Measurements from ENCODE around the gene TLL1. TPM values are rescaled to one million over a fixed set of nuclear protein-coding genes. Genes with fewer than 3 reads are reported as not detected.

TLL1 gene
- total and polyA plus RNA-seq, 9 donors = 0.35 to 12.9 (median 1.3) TPM

- no peaks in the 10 kb centered on the region for H3K9me3 ChIP-seq
- H3K27ac ChIP-seq = no peak overlapping the region
- no peak for DNase-seq
- H3K4me3 ChIP-seq = no peak overlapping the region
- no peak for TF ChIP-seq POLR2A (IDR thresholded peaks at IDR 0.05)
- TF ChIP-seq CTCF (IDR thresholded peaks at IDR 0.05) = no peak
- TF ChIP-seq EP300 (IDR thresholded peaks at IDR 0.05) = no peak
- no peaks in the 10 kb centered on the region for H3K27me3 ChIP-seq
- no peaks in the 10 kb centered on the region for H3K36me3 ChIP-seq
- H3K4me1 ChIP-seq (ENCODE audit: insufficient read depth) = no peaks in the 10 kb centered on the region
- WGBS, 3 donors = 64 to 89% (median 69%) methylated on average over 1 of the region's 1 CpG
- intact Hi-C loops (cut with DNase I) = no loop called here
Observed at GRCh38 chr4:166008510-166008909, 135.5 kb downstream of the TLL1 start.

- H3K27ac ChIP-seq = no peak overlapping the region
- WGBS, 3 donors = 61 to 67% (median 64%) methylated on average over 2 of the region's 2 CpGs
- intact Hi-C loops (cut with DNase I) = no loop called here
- H3K4me1 ChIP-seq (ENCODE audit: insufficient read depth) = no peaks in the 10 kb centered on the region
- H3K9me3 ChIP-seq = no peaks in the 10 kb centered on the region
- TF ChIP-seq EP300 (IDR thresholded peaks at IDR 0.05) (no peak), POLR2A (IDR thresholded peaks at IDR 0.05) (no peak), CTCF (IDR thresholded peaks at IDR 0.05) (no peak)
- H3K27me3 ChIP-seq = no peaks in the 10 kb centered on the region
- no peak for DNase-seq
- no peaks in the 10 kb centered on the region for H3K36me3 ChIP-seq
- no peak overlapping the region for H3K4me3 ChIP-seq
Observed at GRCh38 chr4:166012129-166013030, 139.3 kb downstream of the TLL1 start.

GRCh38 chr4:166014411-166014810 is 141.4 kb downstream of the TLL1 start:
- H3K4me3 ChIP-seq = no peak overlapping the region
- no peak overlapping the region for H3K27ac ChIP-seq
- no peaks in the 10 kb centered on the region for H3K9me3 ChIP-seq
- intact Hi-C loops (cut with DNase I) = no loop called here
- TF ChIP-seq CTCF (IDR thresholded peaks at IDR 0.05) (no peak), EP300 (IDR thresholded peaks at IDR 0.05) (no peak), POLR2A (IDR thresholded peaks at IDR 0.05) (no peak)
- no peaks in the 10 kb centered on the region for H3K4me1 ChIP-seq (ENCODE audit: insufficient read depth)
- no peaks in the 10 kb centered on the region for H3K27me3 ChIP-seq
- no peak for DNase-seq
- no peaks in the 10 kb centered on the region for H3K36me3 ChIP-seq
- WGBS, 3 donors = 72 to 82% (median 80%) methylated on average over 6 of the region's 6 CpGs

GRCh38 chr4:166017804-166018203 is 144.8 kb downstream of the TLL1 start:
- no peak for DNase-seq
- Histone ChIP-seq H3K4me3 (no peak overlapping the region), H3K36me3 (no peaks in the 10 kb centered on the region), H3K27ac (no peak overlapping the region), H3K4me1 (ENCODE audit: insufficient read depth) (no peaks in the 10 kb centered on the region), H3K27me3 (no peaks in the 10 kb centered on the region), H3K9me3 (no peaks in the 10 kb centered on the region)
- intact Hi-C loops (cut with DNase I) = no loop called here
- WGBS, 3 donors = 75 to 77% (median 76%) methylated on average over 1 of the region's 1 CpG
- TF ChIP-seq CTCF (IDR thresholded peaks at IDR 0.05) (no peak), POLR2A (IDR thresholded peaks at IDR 0.05) (no peak), EP300 (IDR thresholded peaks at IDR 0.05) (no peak)
